Activated CD4-positive, CD25-positive, alpha-beta regulatory T cell treated with anti-CD3 and anti-CD28 coated beads, Interleukin-2, amount 50 U/mL, for 16 hours (primary cell): ENCODE results near the gene DLST.

ENCODE experiments used
- DNase-seq: peaks from one replicate; pipeline ENCODE4 v3.0.0-alpha.2; 2020; ENCODE audit warnings: low read depth, low spot score

The DLST gene

GRCh38 chr14:74860899-74861733, 20.6 kb upstream of the DLST start:
- DNase-seq: peak; percentile 92

DNA sequence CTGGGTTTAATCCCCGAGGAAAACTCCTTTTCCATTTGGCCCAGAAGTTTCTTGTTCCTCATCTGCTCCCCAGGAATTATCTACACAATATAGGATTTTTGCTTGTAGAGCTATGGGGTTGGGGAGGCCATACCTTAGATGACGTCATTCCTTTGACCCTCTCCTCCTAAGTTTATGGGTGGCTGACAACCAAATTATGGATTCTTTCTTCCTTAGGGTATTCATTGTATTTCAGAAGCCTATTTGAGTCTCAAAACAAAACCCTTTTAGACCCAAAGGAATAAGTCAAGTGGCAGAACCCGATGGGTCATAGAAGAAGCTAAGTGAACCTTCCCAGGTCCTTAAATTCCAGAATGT, 20.0 kb upstream of the DLST start:
- DNase-seq: no peak

DNA sequence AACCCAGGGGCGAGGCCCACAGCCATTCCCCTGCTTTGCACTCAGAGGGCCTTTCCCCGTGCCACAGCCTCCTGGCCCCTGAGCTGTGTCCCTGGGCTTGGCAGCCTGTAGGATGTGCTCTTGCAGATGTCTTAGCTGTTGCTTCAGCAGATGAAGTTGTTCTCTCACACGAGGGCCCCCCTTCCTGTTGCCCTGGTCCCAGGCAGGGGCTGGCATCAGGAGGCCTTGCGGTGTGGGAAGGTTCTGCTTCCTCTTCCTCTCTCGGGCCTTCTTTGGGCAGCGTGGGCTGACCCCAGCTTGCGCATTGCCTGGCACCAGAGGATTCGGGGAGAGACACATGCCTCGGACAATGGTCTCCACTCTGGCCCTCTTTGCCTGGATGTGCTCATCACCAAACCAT, 18.4 kb upstream of the DLST start:
- DNase-seq: no peak

DNA sequence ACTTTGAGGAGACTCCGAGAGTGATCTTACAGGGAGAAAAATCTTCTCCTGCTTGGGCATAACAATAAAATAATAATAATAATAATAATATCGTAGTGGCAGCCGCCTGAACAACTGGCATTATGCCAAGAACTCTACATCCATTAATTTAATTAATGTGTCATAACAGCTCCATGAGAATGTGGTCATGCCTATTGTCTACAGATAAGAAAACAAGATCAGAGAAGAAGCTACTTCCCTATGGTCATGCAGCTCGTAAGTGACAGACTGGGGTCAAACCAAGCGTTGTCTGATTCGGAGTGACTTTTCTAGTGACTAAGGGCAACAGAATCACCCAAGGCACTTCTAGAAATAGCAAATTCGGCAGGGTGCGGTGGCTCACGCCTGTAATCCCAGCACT, 17.5 kb upstream of the DLST start:
- DNase-seq: no peak

DNA sequence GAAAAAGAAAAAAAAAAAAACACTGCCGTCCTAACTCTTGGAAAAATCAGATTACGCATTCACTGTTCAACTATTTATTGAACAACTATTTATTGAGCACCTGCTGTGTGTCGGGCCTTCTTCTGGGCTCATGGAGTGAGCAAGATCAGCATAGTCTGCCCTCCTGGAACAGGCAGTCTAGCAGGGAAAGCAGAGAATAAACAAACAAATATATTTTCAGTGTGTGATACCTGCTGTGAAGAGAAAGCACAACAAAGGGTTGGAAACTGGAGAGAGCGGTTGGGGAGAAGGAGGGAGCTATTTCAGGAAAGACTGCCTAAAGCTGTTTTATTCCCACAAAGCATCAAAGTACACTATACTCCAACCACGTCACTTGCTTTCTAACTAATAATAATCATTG, 16.6 kb upstream of the DLST start:
- DNase-seq: no peak

GRCh38 chr14:74866708-74867389, 14.9 kb upstream of the DLST start:
- DNase-seq: no peak

DNA sequence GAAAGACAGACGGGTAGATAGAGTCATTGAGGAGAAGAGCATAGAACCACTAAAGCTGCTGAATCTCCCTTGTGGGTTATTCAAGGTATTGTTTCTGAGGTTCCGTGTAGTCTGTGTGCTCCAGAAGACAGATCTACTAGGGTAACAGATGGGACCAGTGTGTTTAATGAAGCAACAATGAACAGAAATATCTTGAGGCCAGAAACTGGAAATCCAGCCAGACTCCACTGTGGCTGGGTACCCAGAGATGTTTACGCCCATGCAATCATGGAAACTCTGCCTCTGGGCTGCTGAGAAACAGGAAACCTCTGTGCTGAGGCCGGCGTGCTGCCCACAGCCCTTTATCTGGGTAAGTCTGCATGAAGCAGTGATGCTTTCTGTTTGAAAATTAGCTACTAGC, 14.0 kb upstream of the DLST start:
- no peak for DNase-seq

- DNase-seq: no peak
Measured at GRCh38 chr14:74868739-74869138, 13.0 kb upstream of the DLST start.

DNA sequence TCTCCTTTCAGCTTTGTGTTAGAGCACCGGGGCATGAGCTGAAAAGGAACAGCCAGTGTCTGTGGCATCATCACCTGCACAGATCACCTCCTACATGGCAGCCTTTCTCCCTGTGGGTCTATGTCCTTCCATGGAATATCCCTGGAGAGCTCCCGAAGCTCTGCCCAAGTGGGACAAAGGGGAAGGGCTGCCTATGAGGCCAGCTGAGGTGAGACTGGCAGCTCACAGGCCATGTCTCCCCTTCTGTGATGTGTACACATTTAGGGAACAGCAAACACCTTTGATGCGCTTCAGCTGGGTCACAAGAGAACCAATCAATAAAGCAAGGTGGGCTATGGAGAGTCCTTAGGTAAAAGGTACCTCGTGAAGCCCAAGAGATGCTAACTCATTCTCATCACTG, 9.9 kb upstream of the DLST start:
- DNase-seq: no peak

DNA sequence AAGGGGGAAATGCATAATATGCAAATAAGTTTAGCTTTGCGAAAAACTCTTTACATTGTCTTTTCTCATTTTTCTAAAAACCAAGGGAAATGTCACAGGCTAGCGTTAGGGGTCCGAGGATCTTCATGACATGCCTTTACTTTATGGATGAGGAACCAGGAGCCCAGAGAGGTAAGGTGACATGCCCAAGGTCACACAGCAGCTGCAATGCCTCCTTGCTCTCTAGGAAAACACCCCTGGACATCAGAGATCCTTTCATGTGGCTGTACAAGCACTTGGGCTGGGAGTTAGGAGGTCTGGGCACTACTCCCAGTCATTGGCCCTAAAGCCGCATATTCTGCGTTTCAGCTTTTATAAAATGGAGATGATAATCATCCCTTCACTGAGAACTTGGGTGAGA, 6.5 kb upstream of the DLST start:
- no peak for DNase-seq

- no peak for DNase-seq
Measured at GRCh38 chr14:74875941-74876913, 5.5 kb upstream of the DLST start, which contains the start of gene PROX2. Gene PROX2 (minus strand): TSS chr14:74876145. CDS start chr14:74863834, 12,311 bp downstream.

- no peak for DNase-seq
Measured at GRCh38 chr14:74879427-74880182, 2.1 kb upstream of the DLST start.

- DNase-seq: peak; percentile 11
Measured at GRCh38 chr14:74882103-74882920, 596 bp downstream of the DLST start.

GRCh38 chr14:74886001-74886400, 4.3 kb downstream of the DLST start:
- DNase-seq: no peak

DNA sequence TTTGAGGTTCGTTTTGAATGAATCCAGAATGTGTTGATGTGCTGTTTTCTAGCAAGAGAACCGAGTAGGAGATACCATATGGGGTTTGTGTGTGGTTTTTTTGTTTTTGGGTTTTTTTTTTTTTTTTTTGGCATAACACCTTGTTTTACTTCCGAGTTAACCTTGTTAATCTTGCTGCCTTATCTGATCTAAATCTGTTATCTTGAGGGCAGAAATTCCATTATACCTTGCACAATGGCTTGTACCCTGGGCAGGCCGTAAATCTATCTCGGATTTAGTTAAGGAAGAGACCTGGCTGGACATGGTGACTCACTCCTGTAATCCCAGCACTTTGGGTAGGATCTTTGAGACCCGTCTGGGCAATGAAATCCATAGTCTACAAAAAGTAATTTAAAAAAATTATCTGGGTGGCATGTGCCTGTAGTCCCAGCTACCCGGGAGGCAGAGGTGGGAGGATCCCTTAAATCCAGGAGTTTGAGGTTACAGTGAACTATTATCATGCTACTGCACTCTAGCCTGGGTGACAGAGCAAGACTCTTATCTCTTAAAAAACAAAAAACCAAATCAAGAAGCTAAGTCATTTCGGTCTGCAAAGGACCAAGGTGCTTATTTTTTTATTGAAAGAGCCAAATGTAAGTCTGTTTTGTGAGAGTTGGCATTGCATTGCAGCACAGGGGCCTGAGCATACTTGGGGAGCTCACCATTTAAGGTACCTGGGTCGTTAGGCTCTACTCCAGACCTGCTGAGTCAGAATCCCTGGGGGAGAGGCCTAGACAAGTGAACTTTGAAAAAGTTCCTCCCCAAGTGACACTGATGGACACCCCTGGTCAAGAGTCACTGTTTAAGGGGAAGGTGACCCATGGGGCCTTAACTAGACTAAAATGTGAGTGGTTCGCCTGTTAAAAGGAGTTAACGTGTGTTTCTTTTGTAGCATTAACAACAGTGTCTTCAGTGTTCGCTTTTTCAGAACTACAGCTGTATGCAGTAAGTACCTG, 6.7 kb downstream of the DLST start:
- DNase-seq: no peak

DNA sequence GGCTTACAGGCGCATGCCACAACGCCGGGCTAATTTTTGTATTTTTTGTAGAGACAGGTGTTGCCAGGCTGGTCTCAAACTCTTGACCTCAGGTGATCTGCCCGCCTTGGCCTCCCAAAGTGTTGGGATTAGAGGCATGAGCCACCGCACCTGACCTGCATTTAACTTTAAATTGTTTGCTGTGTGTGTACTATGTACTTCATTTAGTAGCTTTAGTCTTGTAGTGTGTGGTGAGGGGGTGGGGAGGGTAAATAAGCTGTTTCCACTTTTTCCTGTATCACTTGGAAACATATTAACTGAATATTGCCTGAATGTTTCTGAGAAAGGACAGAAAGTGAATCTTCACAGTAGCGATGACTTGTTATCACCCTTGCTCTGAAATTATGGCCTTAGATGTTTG, 8.5 kb downstream of the DLST start:
- no peak for DNase-seq

DNA sequence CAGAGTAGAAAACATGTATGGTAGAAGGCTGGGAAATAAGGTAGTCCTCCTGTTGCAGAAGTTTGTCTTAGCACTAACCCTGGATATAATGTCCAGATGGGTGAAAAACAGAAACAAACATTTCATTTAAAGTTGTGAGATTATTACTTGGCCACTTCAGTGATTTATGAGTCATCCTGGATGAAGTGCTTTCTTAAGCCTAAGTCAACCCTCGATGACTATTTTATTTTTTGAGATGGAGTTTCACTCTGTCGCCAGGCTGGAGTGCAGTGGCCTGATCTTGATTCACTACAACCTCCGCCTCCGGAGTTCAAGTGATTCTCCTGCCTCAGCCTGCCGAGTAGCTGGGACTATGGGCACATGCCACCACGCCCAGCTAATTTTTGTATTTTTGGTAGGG, 10.2 kb downstream of the DLST start:
- DNase-seq: no peak

- DNase-seq: no peak
Measured at GRCh38 chr14:74892745-74893144, 11.0 kb downstream of the DLST start.

- no peak for DNase-seq
Measured at GRCh38 chr14:74893614-74894091, 11.9 kb downstream of the DLST start.
